NCI-H2196 (cell line): Measurements from ENCODE around the gene CRISP3.

Source experiments
- DNase-seq: peaks from one replicate; lab custom pipeline; 2025; ENCODE audit not compliant: unreplicated experiment; lab: John Stamatoyannopoulos, UW

CRISP3 gene

DNA sequence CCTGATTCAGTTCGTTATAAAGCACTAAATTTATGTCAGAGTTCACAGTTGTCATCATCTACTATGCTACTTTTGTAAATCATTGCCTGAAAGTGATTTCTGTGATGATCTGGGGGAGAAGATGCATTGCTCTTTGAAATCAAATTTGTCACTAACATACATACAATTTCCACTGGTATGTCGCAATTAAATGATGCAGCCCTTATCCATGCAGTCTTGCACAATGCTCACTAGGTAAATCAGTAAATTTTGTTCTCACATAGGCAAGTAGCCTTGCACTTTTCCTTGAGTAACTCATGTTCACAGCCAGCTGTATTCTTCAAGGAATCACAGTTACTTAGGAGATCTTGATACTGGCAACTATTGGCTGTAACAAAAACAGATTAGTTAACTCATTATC is 51.7 kb downstream of the CRISP3 start:
- no peak for DNase-seq
